IPS DF 4.7 (cell line): ENCODE data around the gene TMPO.
"Not testable (repeated sequence)": the region's sequence is repeated elsewhere in the genome, so short reads cannot be mapped to it uniquely, and the experiment has no call there.

Experiments
- DNase-seq: peaks from one replicate; pipeline ENCODE4 v3.0.0-alpha.2; 2013; ENCODE audit warnings: low spot score; ENCODE audit errors: extremely low read depth

TMPO gene

DNA sequence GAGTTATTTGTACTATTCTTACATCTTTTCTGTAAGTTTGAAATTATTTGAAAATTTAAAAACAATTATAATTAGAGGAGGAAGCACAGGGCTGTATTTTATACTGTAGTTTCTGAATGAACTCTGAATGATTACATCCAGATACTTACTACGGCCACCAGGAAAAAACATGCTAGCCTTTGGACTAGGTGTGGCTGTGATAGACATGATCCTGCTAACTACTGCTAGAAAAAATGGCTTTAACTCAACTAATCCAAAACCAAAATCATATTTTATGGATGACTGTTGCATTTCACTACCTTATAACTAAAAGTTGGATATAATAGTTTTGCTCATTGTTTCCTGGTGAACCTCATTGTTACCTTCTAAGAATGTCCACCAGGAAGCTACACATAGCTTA, 63.0 kb downstream of the TMPO start:
- DNase-seq = no peak

DNA sequence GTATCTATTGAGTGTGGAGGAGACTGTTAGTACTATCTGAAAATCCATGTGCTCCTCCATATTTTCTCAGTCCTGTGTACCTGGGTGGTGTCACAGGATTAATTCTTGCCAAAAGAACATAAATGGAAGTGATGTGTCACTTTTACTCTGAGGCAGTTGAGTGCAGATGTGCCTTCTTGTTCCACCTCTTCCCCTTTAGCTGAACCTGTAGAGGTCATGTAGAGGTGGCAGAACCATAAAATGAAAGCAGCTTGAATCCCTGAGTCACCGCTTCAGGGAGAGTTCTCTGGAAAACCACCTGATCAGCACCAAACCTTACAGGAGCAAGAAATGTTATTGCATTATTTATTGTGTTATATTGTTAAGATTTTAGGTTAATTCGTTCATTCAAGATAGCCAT, 63.4 kb downstream of the TMPO start:
- no peak for DNase-seq

DNA sequence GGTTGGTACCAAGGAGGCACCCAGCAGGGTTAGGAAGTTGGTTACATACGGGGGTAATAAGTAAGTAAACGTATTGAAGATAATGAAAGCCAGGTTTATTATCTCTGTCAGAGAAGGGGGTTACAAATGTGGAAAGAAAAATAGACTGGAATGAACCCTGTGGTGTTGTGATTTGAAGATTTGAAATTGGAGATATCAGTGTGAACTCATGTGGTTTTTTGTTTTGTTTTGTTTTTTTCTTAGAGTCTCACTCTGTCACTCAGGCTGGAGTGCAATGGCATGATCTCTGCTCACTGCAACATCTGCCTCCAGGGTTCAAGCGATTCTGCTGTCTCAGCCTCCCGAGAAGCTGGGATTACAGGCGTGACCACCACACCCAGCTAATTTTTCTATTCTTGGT, 64.0 kb downstream of the TMPO start:
- DNase-seq = no peak

DNA sequence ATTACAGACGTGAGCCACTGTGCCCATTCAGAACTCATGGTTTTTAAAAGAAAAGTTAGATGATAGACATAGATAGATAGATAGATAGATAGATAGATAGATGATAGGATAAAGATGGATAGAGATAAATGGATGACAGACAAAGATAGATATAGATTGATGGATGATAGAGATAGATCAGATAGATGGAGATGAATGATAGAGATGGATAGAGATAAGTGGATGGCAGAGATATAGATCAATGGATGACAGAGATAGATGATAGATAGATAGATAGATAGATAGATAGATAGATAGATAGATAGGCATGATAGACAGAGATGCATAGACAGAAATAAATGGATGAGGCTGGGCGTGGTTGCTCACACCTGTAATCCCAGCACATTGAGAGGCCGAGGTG, 64.4 kb downstream of the TMPO start:
- DNase-seq = no peak

DNA sequence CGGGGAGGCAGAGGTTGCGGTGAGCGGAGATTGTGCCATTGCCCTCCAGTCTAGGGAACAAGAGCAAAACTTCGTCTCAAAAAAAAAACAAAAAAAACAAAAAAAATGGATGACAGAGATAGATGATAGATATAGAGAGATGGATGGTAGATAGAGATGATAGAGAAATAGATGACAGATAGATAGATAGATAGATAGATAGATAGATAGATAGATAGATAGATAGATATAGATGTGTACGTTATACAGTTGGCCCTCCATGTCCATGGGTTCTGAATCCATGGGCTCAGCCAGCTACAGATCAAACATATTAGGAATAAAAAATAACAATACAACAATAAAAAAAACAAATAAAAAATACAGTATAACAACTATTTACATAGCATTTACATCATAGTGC, 65.3 kb downstream of the TMPO start:
- no peak for DNase-seq

DNA sequence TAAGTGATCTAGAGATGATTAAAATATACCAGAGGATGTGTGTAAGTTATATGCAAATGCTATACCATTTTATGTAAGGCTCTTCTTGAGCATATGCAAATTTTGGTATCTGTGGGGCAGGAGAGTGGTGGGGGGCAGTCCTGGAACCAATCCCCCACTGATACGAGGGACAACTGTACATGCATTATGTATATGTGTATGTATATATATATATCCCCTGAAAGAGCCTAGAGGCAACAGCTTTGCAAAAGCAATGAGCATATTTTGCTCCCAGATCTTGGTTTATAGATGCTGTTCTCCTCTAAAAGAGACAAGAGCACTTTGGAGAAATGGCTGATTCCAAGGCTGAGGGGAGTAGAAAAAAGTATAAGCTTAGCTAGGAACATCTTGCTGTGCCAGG, 65.7 kb downstream of the TMPO start:
- DNase-seq = no peak

DNA sequence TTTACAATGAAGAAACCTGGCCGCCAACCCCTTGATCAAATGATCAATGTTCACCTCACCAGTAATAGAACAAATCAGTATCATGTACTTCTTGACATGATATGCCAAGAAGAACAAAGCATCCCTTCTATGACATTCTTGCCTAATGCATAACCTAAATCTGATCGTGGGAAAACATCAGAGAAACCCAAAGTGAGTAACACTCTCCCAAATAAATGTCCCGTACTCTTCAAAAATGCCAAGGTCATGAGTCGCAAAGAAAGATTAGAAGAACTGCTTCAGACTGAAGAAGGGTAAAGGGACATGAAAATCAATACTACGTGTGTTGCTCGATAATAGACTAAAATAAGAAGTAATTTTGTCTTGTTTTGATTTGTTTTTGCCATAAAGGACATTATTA, 66.7 kb downstream of the TMPO start:
- DNase-seq = no peak

DNA sequence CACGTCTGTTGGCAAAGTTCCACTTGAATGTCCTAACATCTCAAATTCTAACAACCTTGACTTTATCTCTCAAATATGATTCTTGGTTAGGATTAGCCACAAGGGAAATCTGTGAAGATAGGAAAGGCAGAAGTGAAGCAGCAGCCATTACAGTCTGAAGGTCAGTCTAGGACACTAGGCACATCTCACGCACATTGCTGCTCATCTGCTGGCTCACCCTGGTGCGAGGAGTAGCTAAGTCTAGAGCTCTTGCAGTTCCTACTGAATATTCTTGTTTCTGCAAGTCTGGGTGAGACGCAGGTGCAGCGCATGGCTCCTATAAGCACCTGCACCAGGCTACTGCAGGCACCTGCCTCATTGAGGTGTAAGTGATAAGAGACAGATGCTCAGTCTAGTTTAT, 71.7 kb downstream of the TMPO start:
- no peak for DNase-seq

DNA sequence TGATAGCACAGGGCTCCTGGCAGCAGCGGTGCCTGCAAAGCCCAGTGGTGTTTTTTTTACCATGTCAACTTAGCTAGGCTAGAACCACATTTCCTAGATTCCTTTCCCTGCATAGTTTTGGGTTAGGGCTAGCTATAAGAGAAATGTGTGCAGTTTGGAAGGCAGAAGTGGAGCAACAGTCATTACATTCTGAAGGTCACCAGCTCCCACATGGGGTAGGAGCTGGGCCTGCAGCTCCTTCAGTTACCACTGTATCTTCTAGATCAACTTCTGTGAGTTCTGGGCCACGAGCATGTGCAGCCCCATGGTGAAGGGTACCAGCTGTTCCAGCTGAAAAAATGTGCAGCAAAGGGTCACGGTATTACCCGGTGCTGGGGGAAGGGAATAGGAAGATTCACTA, 75.8 kb downstream of the TMPO start:
- DNase-seq = no peak

DNA sequence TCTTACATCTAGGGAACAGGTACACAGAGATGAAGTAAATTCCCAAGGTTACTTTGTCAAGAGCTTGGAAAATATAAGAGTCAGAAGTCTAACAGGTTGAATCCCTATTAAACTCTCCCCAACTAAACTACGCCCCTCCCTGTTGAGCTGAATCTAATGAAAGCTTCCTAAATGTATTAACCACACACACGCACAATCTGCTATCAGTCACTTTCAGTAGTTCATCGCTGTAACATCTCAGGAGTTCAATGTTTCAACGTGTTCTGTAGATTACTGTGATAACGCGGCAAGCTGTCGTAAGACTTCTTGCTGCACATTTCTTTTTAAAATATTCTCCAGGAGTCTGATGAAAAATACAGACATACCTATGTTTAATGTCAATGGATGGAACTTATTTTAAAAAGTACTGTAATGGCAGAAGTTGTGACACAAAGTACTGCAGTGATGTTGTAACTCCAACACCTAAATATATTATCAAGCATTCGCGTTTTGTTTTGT, 77.5 kb downstream of the TMPO start:
- DNase-seq = no peak

DNA sequence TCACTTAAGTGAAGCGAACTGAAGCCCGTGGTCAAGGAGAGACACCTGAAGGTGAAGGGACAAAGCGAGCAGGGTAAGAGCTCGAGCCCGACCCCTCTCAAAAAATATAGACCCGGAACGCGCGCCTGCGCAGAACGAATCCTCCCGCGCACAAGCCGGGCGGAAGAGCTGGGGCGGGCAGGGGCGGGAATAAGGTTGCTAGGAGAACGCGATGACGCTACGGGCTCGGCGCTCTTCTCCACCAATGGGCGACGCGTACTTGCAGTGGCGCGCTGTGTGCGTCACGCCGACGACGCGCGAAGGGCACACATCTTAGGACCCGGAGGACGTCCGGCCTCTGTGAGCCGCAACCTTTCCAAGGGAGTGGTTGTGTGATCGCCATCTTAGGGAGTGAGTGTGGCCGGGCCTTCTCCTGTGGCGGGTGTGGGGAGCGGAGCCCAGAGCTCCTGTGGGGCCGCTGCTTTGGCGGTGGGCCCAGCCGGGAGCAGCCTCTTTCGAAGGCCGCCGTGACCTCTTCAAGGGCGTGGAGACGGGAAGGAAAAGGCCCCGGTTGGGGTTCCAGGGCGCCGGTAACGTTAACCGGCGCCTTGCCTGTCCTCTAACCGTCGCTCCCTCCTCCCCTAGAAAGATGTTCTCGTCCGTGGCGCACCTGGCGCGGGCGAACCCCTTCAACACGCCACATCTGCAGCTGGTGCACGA, 78.1 kb downstream of the TMPO start, which contains the start of gene SLC25A3:
SLC25A3 (plus strand) TSS at position 336 of the 699 bp plus-strand sequence; CDS start at position 629, 293 bp downstream.
- peak; percentile 78 for DNase-seq

DNA sequence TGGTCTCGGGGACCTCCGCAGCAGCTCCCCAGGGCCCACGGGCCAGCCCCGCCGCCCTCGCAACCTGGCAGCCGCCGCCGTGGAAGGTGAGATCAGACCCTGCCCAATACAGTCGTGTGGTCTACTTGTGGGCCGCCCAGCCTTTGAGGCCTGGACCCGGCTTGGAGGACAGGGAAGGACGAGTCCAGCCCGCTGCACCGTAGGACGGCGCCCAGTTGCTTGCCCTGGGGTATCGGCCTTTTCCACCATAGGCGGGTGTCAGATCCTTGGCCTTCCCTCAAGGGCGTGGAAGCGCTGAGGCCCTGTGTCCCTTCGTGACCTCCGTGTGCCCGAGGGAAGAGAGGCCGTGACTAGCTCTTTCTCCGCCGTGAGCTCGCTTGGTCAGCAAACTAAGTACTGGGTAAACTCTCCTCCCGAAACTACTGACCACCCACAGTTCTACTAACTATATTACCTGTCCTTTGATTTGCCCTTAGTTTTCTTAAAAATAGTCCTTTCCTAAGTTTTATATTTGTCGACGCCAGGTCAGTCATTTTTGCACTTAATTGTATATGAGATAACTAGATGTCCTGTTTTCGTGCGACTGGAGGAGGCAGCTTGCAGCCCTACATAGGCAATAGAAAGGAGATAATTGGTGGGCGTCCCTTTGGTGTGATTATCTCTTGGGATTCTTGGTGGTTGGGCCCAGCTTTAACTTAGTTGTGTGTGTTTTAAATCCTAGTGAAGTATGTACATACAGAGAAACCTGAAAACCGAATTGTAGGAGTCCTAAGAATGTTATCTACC, 78.9 kb downstream of the TMPO start:
- DNase-seq = no peak

DNA sequence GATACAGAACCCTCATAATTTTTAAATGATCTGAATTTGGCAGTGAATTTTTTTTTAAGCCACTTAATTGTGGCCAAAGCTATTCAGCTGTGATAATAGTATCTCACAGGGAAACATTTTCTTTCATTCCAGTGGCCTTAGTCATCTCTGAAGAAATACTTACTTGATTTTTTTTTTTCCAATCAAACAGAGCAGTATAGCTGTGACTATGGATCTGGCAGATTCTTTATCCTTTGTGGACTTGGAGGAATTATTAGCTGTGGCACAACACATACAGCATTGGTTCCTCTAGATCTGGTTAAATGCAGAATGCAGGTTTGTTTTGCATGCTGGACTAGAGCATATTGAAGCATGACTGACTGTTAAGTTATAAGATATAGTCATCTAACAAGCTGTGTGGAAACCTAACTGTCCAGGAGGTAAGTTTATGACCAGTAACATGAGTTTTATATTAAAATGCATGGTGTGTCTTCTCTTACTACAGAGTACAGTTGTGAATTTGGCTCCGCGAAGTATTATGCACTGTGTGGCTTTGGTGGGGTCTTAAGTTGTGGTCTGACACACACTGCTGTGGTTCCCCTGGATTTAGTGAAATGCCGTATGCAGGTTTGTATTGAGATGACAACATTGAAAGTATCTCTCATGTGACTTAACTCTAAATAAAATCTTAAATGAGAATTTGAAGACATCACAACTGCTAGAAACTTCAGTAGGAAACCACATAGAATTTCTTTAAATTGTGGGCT, 80.0 kb downstream of the TMPO start:
- no peak for DNase-seq

DNA sequence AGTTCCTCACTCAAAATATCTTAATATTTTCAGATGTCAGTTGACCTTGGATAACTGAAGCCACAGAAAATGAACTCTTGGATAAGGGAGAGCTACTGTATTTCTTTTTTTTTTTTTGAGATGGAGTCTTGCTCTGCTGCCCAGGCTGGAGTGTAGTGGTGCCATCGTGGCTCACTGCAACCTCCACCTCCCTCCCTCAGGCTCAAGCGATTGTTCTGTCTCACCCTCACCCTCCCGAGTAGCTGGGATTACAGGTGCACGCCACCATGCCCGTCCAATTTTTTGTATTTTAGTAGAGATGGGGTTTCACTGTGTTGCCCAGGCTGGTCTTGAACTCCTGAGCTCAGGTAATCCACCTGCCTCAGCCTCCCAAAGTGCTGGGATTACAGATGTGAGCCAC, 81.9 kb downstream of the TMPO start:
- not testable (repeated sequence) for DNase-seq
